Fibroblast of the aortic adventitia (primary cell): Measurements from ENCODE around the gene IRAK2. TPM values are rescaled to one million over a fixed set of nuclear protein-coding genes. Genes with fewer than 3 reads are reported as not detected.

Source experiments
- DNase-seq: peaks from one replicate; pipeline ENCODE4 v3.0.0-alpha.2; 2010; ENCODE audit warnings: low read depth
- H3K4me3 ChIP-seq: 2 replicates; pipeline ENCODE4 v1.5.1; 2011; ENCODE audit warnings: low read depth, mild to moderate bottlenecking, control low read depth, low read length, moderate library complexity
- small RNA-seq: library from RNA; depleted of rRNA; stranded (forward); fragments of <200 nt; gene quantifications from one replicate; pipeline ENCODE3, GENCODE V24; 2012
- total RNA-seq: library from RNA; depleted of rRNA; stranded (reverse); fragments of >200 nt; gene quantifications from 2 replicates; pipeline ENCODE4 v1.2.3, GENCODE V29; 2012; ENCODE audit warnings: low replicate concordance
- TF ChIP-seq, protein P1 (sequence below): IDR thresholded peaks from 2 replicates; pipeline ENCODE4 v1.5.1; 2011; ENCODE audit warnings: mild to moderate bottlenecking, low read length, control low read depth, inconsistent platforms; ENCODE audit not compliant: insufficient read depth

IRAK2 gene
- total RNA-seq, 1 donor: 9.1 TPM

- no peak overlapping the region for H3K4me3 ChIP-seq
- TF ChIP-seq, protein P1, sequence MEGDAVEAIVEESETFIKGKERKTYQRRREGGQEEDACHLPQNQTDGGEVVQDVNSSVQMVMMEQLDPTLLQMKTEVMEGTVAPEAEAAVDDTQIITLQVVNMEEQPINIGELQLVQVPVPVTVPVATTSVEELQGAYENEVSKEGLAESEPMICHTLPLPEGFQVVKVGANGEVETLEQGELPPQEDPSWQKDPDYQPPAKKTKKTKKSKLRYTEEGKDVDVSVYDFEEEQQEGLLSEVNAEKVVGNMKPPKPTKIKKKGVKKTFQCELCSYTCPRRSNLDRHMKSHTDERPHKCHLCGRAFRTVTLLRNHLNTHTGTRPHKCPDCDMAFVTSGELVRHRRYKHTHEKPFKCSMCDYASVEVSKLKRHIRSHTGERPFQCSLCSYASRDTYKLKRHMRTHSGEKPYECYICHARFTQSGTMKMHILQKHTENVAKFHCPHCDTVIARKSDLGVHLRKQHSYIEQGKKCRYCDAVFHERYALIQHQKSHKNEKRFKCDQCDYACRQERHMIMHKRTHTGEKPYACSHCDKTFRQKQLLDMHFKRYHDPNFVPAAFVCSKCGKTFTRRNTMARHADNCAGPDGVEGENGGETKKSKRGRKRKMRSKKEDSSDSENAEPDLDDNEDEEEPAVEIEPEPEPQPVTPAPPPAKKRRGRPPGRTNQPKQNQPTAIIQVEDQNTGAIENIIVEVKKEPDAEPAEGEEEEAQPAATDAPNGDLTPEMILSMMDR: no peak
- DNase-seq: no peak
Measured at GRCh38 chr3:10291641-10292040, 126.9 kb downstream of the IRAK2 start.

DNA sequence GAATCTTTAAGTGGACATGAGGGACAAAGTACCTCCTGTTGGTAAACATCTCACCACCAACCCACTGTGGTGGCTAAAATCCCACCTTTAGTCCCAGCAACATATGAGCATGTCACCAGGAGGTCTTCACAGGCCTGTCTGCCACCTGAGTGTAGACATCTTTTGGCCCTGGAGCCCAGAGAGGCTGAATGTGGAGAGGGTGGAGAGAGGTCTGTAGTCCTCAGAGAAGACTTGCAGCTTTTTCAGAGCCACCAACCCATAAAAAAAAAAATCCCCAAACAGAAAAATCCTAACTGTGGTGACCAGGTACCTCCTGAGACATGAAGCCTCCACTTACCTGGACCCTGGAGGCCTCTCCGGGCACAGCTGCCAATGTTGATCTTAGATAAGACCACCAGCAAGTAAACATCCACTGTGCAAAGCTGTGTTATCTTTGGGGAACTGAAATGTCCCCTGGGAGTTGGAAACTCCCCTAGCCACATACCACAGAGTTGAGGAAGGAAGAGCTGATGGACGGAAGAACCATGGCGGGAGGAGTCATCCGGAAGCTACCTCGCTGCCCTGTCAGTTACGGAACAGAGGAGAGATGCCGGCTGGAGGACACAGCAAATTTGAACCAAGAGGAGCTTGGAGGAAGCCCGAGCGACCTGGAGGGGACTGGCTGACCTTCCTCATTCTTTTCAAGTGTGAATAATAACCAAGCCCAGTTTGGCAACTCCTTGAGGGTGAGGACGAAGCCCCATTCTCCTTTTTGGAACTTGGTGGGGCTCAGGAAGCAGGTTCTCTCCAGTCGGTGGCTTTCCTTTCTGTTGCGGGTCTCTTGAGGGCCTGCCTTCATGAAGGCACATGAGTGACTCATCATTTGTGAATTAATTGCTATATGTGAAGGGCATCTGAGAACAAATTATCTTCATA, 128.0 kb downstream of the IRAK2 start, which contains the start of gene GHRL:
TSS of gene GHRL (minus strand) at position 443 of the 915 bp plus-strand sequence. CDS start 2,767 bp downstream, outside the sequence.
- DNase-seq: peak; percentile 27
- no peak within 1 kb of the TSS for H3K4me3 ChIP-seq
- TF ChIP-seq, protein P1: no peak

Small RNAs within 50 kb of the gene (small RNA-seq; reads per million reads assigned to genes)
- gene RF02126: not detected

Other genes starting within 250 kb of the IRAK2 start
- gene IL17RC, start 247.8 kb upstream of the IRAK2 start, total RNA-seq: 47.9 and 52.2 TPM in 2 replicates
- gene CRELD1, start 231.1 kb upstream of the IRAK2 start, total RNA-seq: 7.2 and 13.2 TPM in 2 replicates
- 4.2 and 5.5 TPM in 2 replicates for gene PRRT3, start 212.5 kb upstream of the IRAK2 start, total RNA-seq
- 17.9 and 59.7 TPM in 2 replicates for gene EMC3, start 178.1 kb upstream of the IRAK2 start, total RNA-seq
- gene FANCD2, start 138.5 kb upstream of the IRAK2 start, total RNA-seq: 2.2 and 26.8 TPM in 2 replicates
- not detected in 2 replicates for gene FANCD2OS, start 56.7 kb upstream of the IRAK2 start, total RNA-seq
- 34.2 and 172 TPM in 2 replicates for gene BRK1, start 49.2 kb upstream of the IRAK2 start, total RNA-seq
- gene VHL, start 23.1 kb upstream of the IRAK2 start, total RNA-seq: 29.9 and 32.2 TPM in 2 replicates
- gene TATDN2, start 83.5 kb downstream of the IRAK2 start, total RNA-seq: 20.8 and 25.6 TPM in 2 replicates
- not detected in 2 replicates for gene GHRL, start 128.0 kb downstream of the IRAK2 start, total RNA-seq
- gene SEC13, start 156.2 kb downstream of the IRAK2 start, total RNA-seq: 94.8 and 164 TPM in 2 replicates